ENCODE measurements around the gene CEP57.

The CEP57 gene

GRCh38 chr11:95790123-95790932, at the start of gene CEP57:
Gene CEP57 (plus strand): TSS chr11:95790498. CDS start chr11:95790699, 201 bp downstream.
- peak; percentile 99 for DNase-seq

DNA sequence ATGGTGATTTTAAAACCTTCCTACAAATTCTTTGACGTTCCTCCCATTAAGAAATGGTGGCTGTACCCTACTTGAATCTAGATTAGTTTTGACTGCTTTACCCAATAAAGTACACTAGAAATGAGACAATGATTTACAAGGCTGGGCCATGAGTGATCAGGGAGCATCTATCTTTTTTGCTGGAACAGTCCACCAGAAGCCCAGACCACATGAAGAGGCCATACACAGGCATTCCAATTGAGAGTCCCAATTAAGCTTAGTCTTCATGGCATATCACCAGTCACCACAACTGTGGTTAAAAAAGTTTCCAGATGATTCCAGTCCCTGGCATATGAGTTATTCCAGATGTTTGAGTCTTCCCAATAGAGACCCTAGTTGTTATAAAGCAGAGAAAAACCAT, 40.2 kb upstream of the CEP57 start:
- DNase-seq = no peak

DNA sequence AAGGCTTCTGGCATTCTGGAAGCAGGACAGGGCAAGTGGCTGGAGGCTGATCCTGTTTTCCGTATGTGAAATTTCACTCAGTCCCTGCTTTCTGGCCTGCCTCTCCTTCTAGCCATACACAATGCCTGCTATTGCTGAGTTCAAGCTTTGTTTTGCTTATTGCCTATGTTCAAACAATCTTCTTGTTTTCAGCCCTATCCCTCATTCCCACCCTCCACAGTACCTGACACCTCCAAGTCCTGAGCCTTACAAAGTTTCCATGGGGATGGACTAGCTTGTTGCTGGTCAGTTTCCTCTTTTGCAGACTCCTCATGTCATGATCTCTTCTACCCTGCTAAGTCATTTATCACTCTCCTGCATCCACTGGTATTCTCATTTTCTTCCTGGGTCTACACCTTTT, 38.8 kb upstream of the CEP57 start:
- no peak for DNase-seq

DNA sequence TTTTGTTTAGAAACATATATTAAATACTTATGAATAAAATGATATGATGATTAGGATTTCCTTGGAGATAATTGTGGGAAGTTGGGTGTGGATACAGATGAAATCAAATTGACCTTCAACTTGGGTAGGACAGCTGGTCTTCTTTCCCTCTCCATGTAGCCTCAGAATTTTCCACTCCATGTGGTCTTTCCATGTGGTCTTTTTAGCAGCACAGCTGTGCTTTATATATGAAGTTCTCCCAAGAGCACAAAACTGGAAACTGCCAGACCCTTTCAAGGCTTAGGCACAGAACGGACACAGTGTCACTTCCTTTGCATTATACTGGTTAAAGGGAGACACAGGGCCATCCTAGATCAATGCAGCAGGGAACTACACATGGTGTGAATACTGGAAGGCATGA, 29.4 kb upstream of the CEP57 start:
- no peak for DNase-seq

DNA sequence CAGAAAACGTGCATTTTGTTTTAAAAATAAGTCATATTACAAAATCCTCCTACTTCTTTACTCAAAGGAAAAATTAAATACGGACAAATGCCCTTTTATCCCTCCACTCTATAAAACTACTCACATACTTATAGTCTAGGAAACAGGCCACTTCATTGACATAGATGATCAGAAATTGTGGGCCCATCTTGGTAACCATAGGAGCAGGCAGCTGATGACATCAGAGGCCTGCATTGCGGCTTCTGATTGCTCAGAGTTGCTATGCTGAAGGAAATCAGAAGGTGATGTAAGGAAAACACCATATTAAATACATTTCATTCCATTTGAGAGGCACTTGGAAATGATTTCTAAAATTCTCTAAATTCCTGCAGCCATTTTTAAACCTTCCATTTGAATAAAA, 27.8 kb upstream of the CEP57 start:
- DNase-seq = no peak

GRCh38 chr11:95764267-95764898, 25.9 kb upstream of the CEP57 start:
- peak; percentile 91 for DNase-seq

DNA sequence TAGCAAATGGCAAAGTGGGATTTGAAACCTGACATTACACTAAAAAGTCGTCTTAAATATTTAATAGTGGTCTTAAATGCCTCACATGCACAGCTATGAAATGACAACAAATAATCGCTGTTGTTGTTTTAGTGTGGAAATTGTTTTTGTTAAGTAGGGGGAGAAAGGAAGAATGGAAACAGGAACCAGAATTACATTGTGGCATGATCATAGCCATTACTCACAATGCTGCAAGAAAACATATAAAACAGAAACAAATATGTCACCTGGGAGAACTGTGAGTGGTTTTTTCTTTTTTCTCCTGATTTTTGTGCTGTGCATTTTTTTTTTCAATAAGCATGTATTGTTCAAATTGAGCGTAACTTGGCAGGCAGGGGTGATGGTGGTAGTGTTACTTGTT, 23.6 kb upstream of the CEP57 start:
- DNase-seq = no peak

DNA sequence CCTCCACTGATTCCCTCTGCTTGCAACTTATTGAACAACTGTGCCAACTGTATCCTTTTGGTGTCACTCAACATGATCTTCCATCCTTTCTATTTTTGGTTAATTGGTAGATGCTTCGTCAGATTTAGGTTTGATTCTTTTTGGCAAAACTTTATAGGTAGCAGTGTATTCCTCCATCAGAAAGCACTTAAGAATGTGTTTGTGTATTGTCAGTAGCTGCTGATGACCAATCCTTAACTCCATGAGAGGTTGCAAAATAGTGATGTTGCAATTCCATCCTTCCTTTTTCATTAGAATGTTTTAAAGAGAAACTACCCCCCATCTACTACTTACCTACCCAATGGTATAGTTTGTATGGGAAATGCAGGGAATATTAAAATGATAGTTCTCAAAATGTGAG, 22.8 kb upstream of the CEP57 start:
- DNase-seq = no peak

GRCh38 chr11:95768521-95768920, 21.8 kb upstream of the CEP57 start:
- no peak for DNase-seq

DNA sequence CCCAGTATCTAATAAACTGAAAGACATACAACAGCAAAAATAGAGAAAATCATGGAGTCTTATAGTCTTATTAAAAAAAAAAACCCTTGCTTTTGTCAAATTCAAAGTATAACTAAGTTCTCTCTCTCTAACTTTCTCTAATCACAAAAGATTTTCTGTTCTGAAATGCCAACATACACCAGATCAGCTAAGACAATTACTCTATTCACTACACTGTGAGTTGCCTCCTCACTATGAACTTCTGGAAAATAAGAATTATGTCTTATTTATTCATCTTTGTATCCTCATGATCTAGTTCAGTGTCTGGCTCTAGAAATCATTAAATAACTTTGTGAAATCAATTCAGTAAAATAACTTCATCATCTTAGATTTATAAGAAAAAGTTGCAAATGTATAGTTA, 13.4 kb upstream of the CEP57 start:
- DNase-seq = no peak

- DNase-seq = no peak
These were observed 11.6 kb upstream of the CEP57 start for GRCh38 chr11:95778699-95779098.

GRCh38 chr11:95780544-95780943, 9.8 kb upstream of the CEP57 start:
- DNase-seq = no peak

DNA sequence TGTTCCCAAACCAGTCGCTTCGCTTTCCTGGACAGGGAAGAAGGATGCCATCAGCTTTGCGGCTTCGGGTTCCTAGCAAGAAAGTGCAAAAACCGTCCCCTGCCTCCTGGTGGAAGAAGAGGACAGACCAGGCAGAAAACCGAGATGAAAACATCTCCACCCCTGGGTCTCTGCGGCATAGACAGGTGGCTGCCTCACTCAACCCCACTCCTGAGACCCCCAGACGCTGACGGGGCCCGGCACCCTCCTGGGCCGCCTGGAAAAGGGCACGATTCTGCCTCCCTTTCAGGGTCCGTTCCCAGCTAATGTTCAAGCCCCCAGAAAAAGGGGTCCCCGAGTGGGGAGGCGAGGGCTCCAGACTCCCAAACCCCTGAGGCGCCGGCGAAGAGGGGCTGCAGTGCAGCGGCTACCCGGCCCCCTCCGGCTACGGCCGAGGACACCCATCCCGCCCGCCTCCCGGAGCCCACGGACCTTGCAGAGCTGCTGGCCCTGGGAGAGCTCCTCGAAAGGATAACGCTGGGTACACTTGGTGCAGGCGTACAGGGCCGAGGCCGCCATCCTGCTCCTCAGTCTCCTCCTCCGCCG, 1.3 kb upstream of the CEP57 start:
- peak; percentile 68 for DNase-seq

DNA sequence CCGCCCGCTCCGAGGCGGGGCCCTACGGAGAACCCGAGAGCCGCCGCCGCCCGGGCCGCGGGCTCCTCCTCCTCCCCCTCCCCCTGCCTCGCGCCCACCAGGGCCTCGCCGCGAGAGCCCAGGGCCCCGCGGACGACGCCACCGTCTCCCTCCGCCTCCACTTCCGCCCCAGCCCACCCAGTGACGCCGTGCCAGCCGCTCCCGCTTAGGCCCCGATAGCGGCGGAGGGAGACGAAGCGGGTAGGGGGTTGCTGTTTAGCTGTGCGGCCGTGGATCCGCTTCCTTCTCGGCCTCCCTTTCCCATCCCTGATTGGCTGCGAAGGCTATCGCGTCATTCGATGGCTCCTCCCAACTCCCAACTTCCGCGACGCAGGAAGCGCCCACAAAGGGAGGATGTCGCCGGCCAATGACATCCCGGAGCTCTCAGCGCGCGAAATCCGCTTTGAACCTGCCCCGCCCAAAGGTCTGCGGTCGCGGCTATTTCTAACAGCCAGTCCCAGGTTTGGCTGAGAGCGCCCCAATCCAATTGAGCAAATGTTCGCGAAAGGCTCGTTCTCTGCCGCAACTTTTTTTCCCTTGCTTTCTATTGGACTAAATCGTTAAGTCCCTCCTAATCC, 684 bp upstream of the CEP57 start, which contains the start of gene FAM76B:
TSS of gene FAM76B (minus strand) at position 277 of the 617 bp plus-strand sequence. CDS start 304 bp downstream, outside the sequence.
- peak; percentile 99 for DNase-seq

DNA sequence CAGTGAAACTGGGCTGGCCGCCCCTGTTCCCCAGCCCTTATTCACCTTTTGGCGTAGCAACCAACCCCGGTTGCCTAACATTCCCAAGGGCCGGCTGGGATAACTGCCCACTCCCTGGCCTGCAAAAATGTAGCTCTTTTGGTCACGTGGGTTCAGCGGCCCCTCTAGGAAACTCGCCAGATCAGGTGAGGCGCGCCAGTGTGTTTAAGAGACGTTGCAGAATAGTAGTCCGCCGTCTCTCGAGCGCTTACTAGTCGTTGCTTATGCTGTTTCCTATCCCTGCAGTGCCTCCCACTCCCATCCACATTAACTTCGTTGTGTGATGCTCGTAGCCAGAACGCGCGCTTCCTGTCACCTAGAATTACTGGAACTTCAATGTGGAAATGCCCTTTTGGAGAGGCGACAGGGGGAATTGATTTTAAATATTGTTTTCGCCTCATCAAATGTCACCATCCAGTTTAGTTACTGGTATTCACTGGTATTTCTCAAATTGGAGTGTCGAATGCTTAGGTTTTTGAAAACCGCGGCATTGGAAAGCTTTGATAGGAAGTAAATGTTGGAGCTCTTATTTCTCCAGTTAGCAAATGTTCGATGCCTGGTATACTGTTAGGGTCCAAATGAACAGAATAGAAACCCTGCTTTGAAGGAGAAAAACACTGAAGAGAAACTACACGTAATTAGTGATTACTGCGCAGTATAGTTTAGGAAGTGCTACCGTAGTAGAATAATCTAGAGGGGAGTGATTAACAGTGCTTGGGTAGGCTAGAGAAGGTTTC, 823 bp downstream of the CEP57 start:
- peak; percentile 83 for DNase-seq

DNA sequence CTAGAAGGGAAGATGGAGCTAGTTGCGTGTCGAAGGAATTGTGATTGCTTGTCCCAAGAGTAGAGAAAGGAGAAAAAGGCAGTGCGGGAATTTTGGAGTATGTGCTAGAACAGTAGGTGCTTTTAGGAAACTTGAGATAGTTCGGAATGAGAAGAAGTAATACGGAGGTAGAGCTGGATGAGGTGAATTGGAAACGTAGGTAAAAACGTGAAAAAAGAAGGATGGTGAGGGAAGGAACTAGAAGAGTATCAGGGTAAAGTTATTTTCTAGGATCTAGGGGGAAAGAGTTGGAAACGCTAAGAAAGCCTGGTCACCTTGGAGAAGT, 1.4 kb downstream of the CEP57 start:
- no peak for DNase-seq

- no peak for DNase-seq
These were observed 1.9 kb downstream of the CEP57 start for GRCh38 chr11:95792200-95792599.

GRCh38 chr11:95792700-95793099, 2.4 kb downstream of the CEP57 start:
- no peak for DNase-seq

GRCh38 chr11:95793116-95793515, 2.8 kb downstream of the CEP57 start:
- DNase-seq = no peak

- no peak for DNase-seq
These were observed 3.8 kb downstream of the CEP57 start for GRCh38 chr11:95794086-95794485.

- no peak for DNase-seq
These were observed 5.5 kb downstream of the CEP57 start for GRCh38 chr11:95795627-95796295.

GRCh38 chr11:95796501-95796900, 6.2 kb downstream of the CEP57 start:
- no peak for DNase-seq
